ENCODE data around the gene SLC6A11.

The SLC6A11 gene

GRCh38 chr3:10876661-10877060, 60.6 kb downstream of the SLC6A11 start:
- Histone ChIP-seq H3K4me3 (ENCODE audit: low read depth, low read length) (no peak overlapping the region), H3K27ac (no peak overlapping the region), H3K36me3 (no peaks in the 10 kb centered on the region), H3K27me3 (ENCODE audit: insufficient read depth, low read depth, severe bottlenecking) (no peaks in the 10 kb centered on the region), H3K9me3 (ENCODE audit: severe bottlenecking) (no peaks in the 10 kb centered on the region)
- TF ChIP-seq CTCF (IDR thresholded peaks at IDR 0.05; ENCODE audit: low read depth, low read length): no peak
- DNase-seq: no peak

GRCh38 chr3:10882851-10883250, 66.8 kb downstream of the SLC6A11 start:
- H3K27me3 ChIP-seq (ENCODE audit: insufficient read depth, low read depth, severe bottlenecking): no peaks in the 10 kb centered on the region

GRCh38 chr3:10883478-10884234, 67.6 kb downstream of the SLC6A11 start:
- peak; percentile 68 for TF ChIP-seq CTCF (IDR thresholded peaks at IDR 0.05; ENCODE audit: low read depth, low read length)
- no peaks in the 10 kb centered on the region for H3K27me3 ChIP-seq (ENCODE audit: insufficient read depth, low read depth, severe bottlenecking)
- no peaks in the 10 kb centered on the region for H3K9me3 ChIP-seq (ENCODE audit: severe bottlenecking)
- H3K4me3 ChIP-seq (ENCODE audit: low read depth, low read length): no peak overlapping the region
- no peak overlapping the region for H3K27ac ChIP-seq
- DNase-seq: peak; percentile 49
- no peaks in the 10 kb centered on the region for H3K36me3 ChIP-seq

More at GRCh38 chr3:10882851-10883250, 66.8 kb downstream of the SLC6A11 start:
- Histone ChIP-seq H3K36me3 (no peaks in the 10 kb centered on the region), H3K9me3 (ENCODE audit: severe bottlenecking) (no peaks in the 10 kb centered on the region), H3K27ac (no peak overlapping the region), H3K4me3 (ENCODE audit: low read depth, low read length) (no peak overlapping the region)
- TF ChIP-seq CTCF (IDR thresholded peaks at IDR 0.05; ENCODE audit: low read depth, low read length): no peak
- DNase-seq: no peak

GRCh38 chr3:10887015-10887414, 71.0 kb downstream of the SLC6A11 start:
- no peak for TF ChIP-seq CTCF (IDR thresholded peaks at IDR 0.05; ENCODE audit: low read depth, low read length)

GRCh38 chr3:10888518-10889090, 72.6 kb downstream of the SLC6A11 start:
- DNase-seq: no peak
- Histone ChIP-seq H3K9me3 (ENCODE audit: severe bottlenecking) (peaks cover 7% of the 10 kb centered on the region), H3K36me3 (no peaks in the 10 kb centered on the region), H3K27ac (no peak overlapping the region), H3K4me3 (ENCODE audit: low read depth, low read length) (no peak overlapping the region), H3K27me3 (ENCODE audit: insufficient read depth, low read depth, severe bottlenecking) (no peaks in the 10 kb centered on the region)
- TF ChIP-seq CTCF (IDR thresholded peaks at IDR 0.05; ENCODE audit: low read depth, low read length): no peak

More at GRCh38 chr3:10887015-10887414, 71.0 kb downstream of the SLC6A11 start:
- no peaks in the 10 kb centered on the region for H3K27me3 ChIP-seq (ENCODE audit: insufficient read depth, low read depth, severe bottlenecking)
- H3K9me3 ChIP-seq (ENCODE audit: severe bottlenecking): peaks cover 7% of the 10 kb centered on the region
- H3K4me3 ChIP-seq (ENCODE audit: low read depth, low read length): no peak overlapping the region
- no peaks in the 10 kb centered on the region for H3K36me3 ChIP-seq
- DNase-seq: no peak
- no peak overlapping the region for H3K27ac ChIP-seq
